ENCODE results near the gene SNRPA.

Gene SNRPA

GRCh38 chr19:40755248-40755624, 4.2 kb downstream of the SNRPA start:
- no peak for TF ChIP-seq PATZ1 (CRISPR knock-in tag; IDR thresholded peaks at IDR 0.05; ENCODE audit: borderline replicate concordance)
- TF ChIP-seq ESRRG (CRISPR knock-in tag; IDR thresholded peaks at IDR 0.05), result no peak
- no peak for TF ChIP-seq ZC3H10 (CRISPR knock-in tag; IDR thresholded peaks at IDR 0.05)
- no peak for TF ChIP-seq ARNTL (CRISPR knock-in tag; IDR thresholded peaks at IDR 0.05; ENCODE audit: borderline replicate concordance, low read depth)
- TF ChIP-seq ZFP3 (CRISPR knock-in tag; IDR thresholded peaks at IDR 0.05), result no peak
- no peak for TF ChIP-seq CSDC2 (CRISPR knock-in tag; IDR thresholded peaks at IDR 0.05)
- no peak for TF ChIP-seq CSRNP3 (CRISPR knock-in tag; IDR thresholded peaks at IDR 0.05)
- no peak for TF ChIP-seq ZFP30 (CRISPR knock-in tag; IDR thresholded peaks at IDR 0.05)
- TF ChIP-seq POU6F1 (CRISPR knock-in tag; IDR thresholded peaks at IDR 0.05; ENCODE audit: borderline replicate concordance, low read depth), result no peak
- TF ChIP-seq BACH2 (CRISPR knock-in tag; IDR thresholded peaks at IDR 0.05; ENCODE audit: borderline replicate concordance), result no peak
- no peak for TF ChIP-seq ISL1 (CRISPR knock-in tag; IDR thresholded peaks at IDR 0.05)
- TF ChIP-seq TSHZ2 (CRISPR knock-in tag; IDR thresholded peaks at IDR 0.05), result no peak
- no peak for TF ChIP-seq TCF4 (CRISPR knock-in tag; IDR thresholded peaks at IDR 0.05; ENCODE audit: borderline replicate concordance)
- no peak for TF ChIP-seq ZNF8 (CRISPR knock-in tag; IDR thresholded peaks at IDR 0.05)
- no peak for TF ChIP-seq OSR1 (CRISPR knock-in tag; IDR thresholded peaks at IDR 0.05)
- no peak for TF ChIP-seq ZNF70 (CRISPR knock-in tag; IDR thresholded peaks at IDR 0.05)
- no peak for TF ChIP-seq SNAI2 (CRISPR knock-in tag; IDR thresholded peaks at IDR 0.05)
- no peak for TF ChIP-seq TOX (CRISPR knock-in tag; IDR thresholded peaks at IDR 0.05; ENCODE audit: borderline replicate concordance)
- no peak for TF ChIP-seq CREB5 (CRISPR knock-in tag; IDR thresholded peaks at IDR 0.05; ENCODE audit: low read depth)
- no peak for ATAC-seq

- no peak for ATAC-seq
- TF ChIP-seq TOX (CRISPR knock-in tag; IDR thresholded peaks at IDR 0.05; ENCODE audit: borderline replicate concordance) (no peak), ZNF565 (CRISPR knock-in tag; conservative IDR thresholded peaks at IDR 0.05; ENCODE audit: low read depth) (no peak), ESRRG (CRISPR knock-in tag; IDR thresholded peaks at IDR 0.05) (no peak), PPARA (CRISPR knock-in tag; IDR thresholded peaks at IDR 0.05; ENCODE audit: borderline replicate concordance) (no peak), OSR1 (CRISPR knock-in tag; IDR thresholded peaks at IDR 0.05) (no peak), ARNTL (CRISPR knock-in tag; IDR thresholded peaks at IDR 0.05; ENCODE audit: borderline replicate concordance, low read depth) (no peak), ZFP3 (CRISPR knock-in tag; IDR thresholded peaks at IDR 0.05) (no peak), RARB (CRISPR knock-in tag; IDR thresholded peaks at IDR 0.05) (no peak), TCF4 (CRISPR knock-in tag; IDR thresholded peaks at IDR 0.05; ENCODE audit: borderline replicate concordance) (no peak), CREB5 (CRISPR knock-in tag; IDR thresholded peaks at IDR 0.05; ENCODE audit: low read depth) (no peak), ZFP30 (CRISPR knock-in tag; IDR thresholded peaks at IDR 0.05) (no peak), POU6F1 (CRISPR knock-in tag; IDR thresholded peaks at IDR 0.05; ENCODE audit: borderline replicate concordance, low read depth) (no peak), ZC3H10 (CRISPR knock-in tag; IDR thresholded peaks at IDR 0.05) (no peak), GLIS3 (CRISPR knock-in tag; IDR thresholded peaks at IDR 0.05) (no peak), CSRNP3 (CRISPR knock-in tag; IDR thresholded peaks at IDR 0.05) (no peak)
These were observed 4.8 kb downstream of the SNRPA start for GRCh38 chr19:40755791-40756190.
